HEK293 (cell line): ENCODE measurements around the gene COL13A1.

Experiments
- CTCF ChIP-seq: fragments of 450-650 bp; formaldehyde crosslinking; IDR thresholded peaks from 2 replicates; pipeline ENCODE4 v1.5.1; 2016; ENCODE audit warnings: missing biosample characterization, missing genetic modification characterization
- GFI1B ChIP-seq: fragments of 450-650 bp; formaldehyde crosslinking; IDR thresholded peaks from 2 replicates; pipeline ENCODE4 v1.5.1; 2016; ENCODE audit warnings: missing biosample characterization, missing genetic modification characterization
- KLF9 ChIP-seq: fragments of 450-650 bp; formaldehyde crosslinking; IDR thresholded peaks from 2 replicates; pipeline ENCODE4 v1.5.1; 2016; ENCODE audit warnings: missing biosample characterization, missing genetic modification characterization, low read depth
- ZNF654 ChIP-seq: fragments of 450-650 bp; formaldehyde crosslinking; IDR thresholded peaks from 2 replicates; pipeline ENCODE4 v1.5.1; 2016; ENCODE audit warnings: low read depth, missing biosample characterization, missing genetic modification characterization

- no peak for TF ChIP-seq KLF9
- TF ChIP-seq CTCF (tag by site-specific recombination), result no peak
- TF ChIP-seq ZNF654 (tag by site-specific recombination), result no peak
- TF ChIP-seq GFI1B, result no peak
Measured at GRCh38 chr10:69858201-69858600, 56.5 kb downstream of the COL13A1 start.
